H1 (cell line): Measurements from ENCODE around the gene KRTAP19-5. TPM values are rescaled to one million over a fixed set of nuclear protein-coding genes. Genes with fewer than 3 reads are reported as not detected.

Experiments used
- CTCF ChIA-PET: fragments of 300-600 bp; sonication (Branson Sonifier 250); formaldehyde crosslinking; loops from one replicate; lab custom pipeline; 2021; ENCODE audit not compliant: partially characterized antibody; lab: Charles Lee
- POLR2A ChIA-PET: fragments of 300-600 bp; sonication (Branson Sonifier 250); formaldehyde crosslinking; loops from one replicate; lab custom pipeline; 2021; ENCODE audit warnings: inconsistent platforms; ENCODE audit not compliant: partially characterized antibody; lab: Charles Lee
- DNase-seq, 2 experiments: peaks; one replicate each; pipeline versions ENCODE4 v3.0.0 to v3.0.0-alpha.2; 2010 to 2022; ENCODE audit warnings: low spot score in 2 of 2, low read depth in 1 of 2, mixed read lengths in 1 of 2
- FAIRE-seq: peaks from 2 replicates; lab custom pipeline; 2011; peaks lifted over from hg19 to GRCh38; lab: Jason Lieb, UNC
- H2AFZ ChIP-seq: 2 replicates; pipeline ENCODE4 v1.8.1; 2012; ENCODE audit warnings: low read length, inconsistent platforms
- H2AK5ac ChIP-seq: 2 replicates; pipeline ENCODE4 v1.6.1; 2013; ENCODE audit warnings: low read depth, low read length
- H2BK120ac ChIP-seq: replicated peaks from 2 replicates; pipeline ENCODE3; 2013; ENCODE audit warnings: low read depth, low read length, inconsistent platforms
- H2BK12ac ChIP-seq: 2 replicates; pipeline ENCODE4 v1.6.1; 2013; ENCODE audit warnings: low read depth, low read length
- H2BK15ac ChIP-seq: 2 replicates; pipeline ENCODE4 v1.6.1; 2013; ENCODE audit warnings: low read length
- H2BK20ac ChIP-seq: 2 replicates; pipeline ENCODE4 v1.6.1; 2013; ENCODE audit warnings: low read length
- H2BK5ac ChIP-seq: 2 replicates; pipeline ENCODE4 v1.6.1; 2013; ENCODE audit warnings: low read depth, low read length
- H3K14ac ChIP-seq: 2 replicates; pipeline ENCODE4 v1.6.1; 2013; ENCODE audit warnings: inconsistent platforms; ENCODE audit not compliant: insufficient read length
- H3K18ac ChIP-seq: 2 replicates; pipeline ENCODE4 v1.6.1; 2013; ENCODE audit warnings: low read length; ENCODE audit errors: extremely low read depth
- H3K23ac ChIP-seq: 2 replicates; pipeline ENCODE4 v1.6.1; 2013; ENCODE audit warnings: inconsistent platforms; ENCODE audit not compliant: insufficient read length
- H3K23me2 ChIP-seq: 2 replicates; pipeline ENCODE4 v1.6.1; 2013; ENCODE audit warnings: low read depth, low read length
- H3K27ac ChIP-seq: 2 replicates; pipeline ENCODE4 v1.6.1; 2011; ENCODE audit warnings: low read depth, low read length, inconsistent platforms
- H3K27me3 ChIP-seq, 4 experiments: replicated peaks in 1 of 4; 1 replicate in 1 of 4; 2 replicates in 3 of 4; pipeline versions ENCODE4 v1.6.1 to v1.8.1; 2011 to 2013; ENCODE audit warnings: low read length in 3 of 4, mild to moderate bottlenecking in 3 of 4, inconsistent platforms in 2 of 4, mixed read lengths in 2 of 4, moderate library complexity in 1 of 4; ENCODE audit not compliant: control insufficient read depth in 3 of 4, insufficient read depth in 3 of 4; ENCODE audit errors: extremely low read depth in 1 of 4
- H3K36me3 ChIP-seq, 4 experiments: 2 replicates each; pipeline versions ENCODE4 v1.6.1 to v1.8.1; 2011 to 2013; ENCODE audit warnings: mild to moderate bottlenecking in 4 of 4, low read length in 3 of 4, moderate library complexity in 2 of 4, control low read depth in 1 of 4, inconsistent platforms in 1 of 4; ENCODE audit not compliant: insufficient read depth in 4 of 4, control insufficient read depth in 2 of 4
- H3K4ac ChIP-seq: replicated peaks from 2 replicates; pipeline ENCODE3; 2013; ENCODE audit warnings: low read length, low read depth, mixed read lengths, inconsistent platforms; ENCODE audit not compliant: insufficient read length
- H3K4me1 ChIP-seq, 4 experiments: replicated peaks in 1 of 4; 1 replicate in 1 of 4; 2 replicates in 3 of 4; pipeline versions ENCODE4 v1.6.1 to v1.8.1; 2011 to 2013; ENCODE audit warnings: low read length in 3 of 4, inconsistent platforms in 2 of 4, mixed read lengths in 1 of 4; ENCODE audit not compliant: insufficient read depth in 4 of 4, control insufficient read depth in 3 of 4
- H3K4me2 ChIP-seq, 2 experiments: 2 replicates each; pipeline versions ENCODE4 v1.6.1 to v1.8.1; 2011 to 2013; ENCODE audit warnings: low read depth in 2 of 2, low read length in 2 of 2, control low read depth in 1 of 2, inconsistent platforms in 1 of 2, mild to moderate bottlenecking in 1 of 2; ENCODE audit not compliant: insufficient read depth in 1 of 2
- H3K4me3 ChIP-seq, 4 experiments: fragments of 200-600, 300-600 bp in 1 of 4; sonication (generic), shearing (Covaris generic), sonication (Bioruptor Twin) in 1 of 4; 2 replicates each; pipeline versions ENCODE4 v1.5.1 to v1.8.1; 2011 to 2016; ENCODE audit warnings: low read length in 4 of 4, low read depth in 3 of 4, control low read depth in 2 of 4, inconsistent platforms in 2 of 4, mild to moderate bottlenecking in 2 of 4, mixed read lengths in 1 of 4, moderate library complexity in 1 of 4; ENCODE audit not compliant: insufficient read depth in 2 of 4; ENCODE audit errors: extremely low read depth in 1 of 4
- H3K56ac ChIP-seq: replicated peaks from 2 replicates; pipeline ENCODE3; 2013; ENCODE audit warnings: low read depth, mild to moderate bottlenecking, mixed read lengths, low read length, inconsistent platforms; ENCODE audit not compliant: insufficient read length
- H3K79me1 ChIP-seq: 2 replicates; pipeline ENCODE4 v1.6.1; 2013; ENCODE audit warnings: low read depth, low read length, control low read depth
- H3K79me2 ChIP-seq, 2 experiments: 2 replicates each; pipeline versions ENCODE4 v1.6.1 to v1.8.1; 2012 to 2013; ENCODE audit warnings: low read length in 2 of 2, mild to moderate bottlenecking in 2 of 2, inconsistent platforms in 1 of 2; ENCODE audit not compliant: insufficient read depth in 2 of 2, control insufficient read depth in 1 of 2
- H3K9ac ChIP-seq, 4 experiments: replicated peaks in 1 of 4; 1 replicate in 1 of 4; 2 replicates in 3 of 4; pipeline versions ENCODE4 v1.6.1 to v1.8.1; 2011 to 2013; ENCODE audit warnings: low read depth in 3 of 4, low read length in 3 of 4, control low read depth in 2 of 4, mild to moderate bottlenecking in 2 of 4, moderate library complexity in 2 of 4, inconsistent platforms in 1 of 4; ENCODE audit errors: extremely low read depth in 1 of 4
- H3K9me3 ChIP-seq, 2 experiments: 2 replicates each; pipeline versions ENCODE4 v1.6.1 to v1.8.1; 2012 to 2013; ENCODE audit warnings: mild to moderate bottlenecking in 2 of 2, moderate library complexity in 2 of 2, control low read depth in 1 of 2, inconsistent platforms in 1 of 2, low read depth in 1 of 2, low read length in 1 of 2, mixed read lengths in 1 of 2; ENCODE audit not compliant: insufficient read depth in 2 of 2
- H4K20me1 ChIP-seq, 2 experiments: replicated peaks in 1 of 2; 2 replicates each; pipeline versions ENCODE3 to v1.8.1; 2011 to 2013; ENCODE audit warnings: inconsistent platforms in 2 of 2, low read length in 2 of 2, mild to moderate bottlenecking in 1 of 2; ENCODE audit not compliant: insufficient read depth in 2 of 2, control insufficient read depth in 1 of 2
- H4K5ac ChIP-seq: 2 replicates; pipeline ENCODE4 v1.6.1; 2013; ENCODE audit warnings: low read length, low read depth, mixed read lengths, inconsistent platforms; ENCODE audit not compliant: insufficient read length
- H4K8ac ChIP-seq: 2 replicates; pipeline ENCODE4 v1.8.0; 2013; ENCODE audit warnings: mild to moderate bottlenecking, moderate library complexity, low read length, inconsistent platforms; ENCODE audit not compliant: insufficient read depth; ENCODE audit errors: extremely low read depth
- H4K91ac ChIP-seq: replicated peaks from 2 replicates; pipeline ENCODE3; 2013; ENCODE audit warnings: low read length, mixed read lengths, inconsistent platforms; ENCODE audit not compliant: insufficient read length
- CHD1 ChIP-seq: IDR thresholded peaks from 2 replicates; pipeline ENCODE4 v1.6.1; 2012; ENCODE audit warnings: low read depth, low read length, improper control_type of control experiment
- KDM4A ChIP-seq: IDR thresholded peaks from one replicate; pipeline ENCODE4 v1.7.1; 2012; ENCODE audit warnings: low read depth, mild to moderate bottlenecking, moderate library complexity, low read length, inconsistent platforms; ENCODE audit not compliant: severe bottlenecking
- RNF2 ChIP-seq: fragments of 200-900, 300-1000 bp; sonication (generic); IDR thresholded peaks from 2 replicates; pipeline ENCODE4 v1.7.1; 2016; ENCODE audit warnings: borderline replicate concordance, low read depth, mild to moderate bottlenecking, antibody characterized with exemption, low read length; ENCODE audit not compliant: poor library complexity, severe bottlenecking; ENCODE audit errors: missing control alignments
- WGBS, 2 experiments: shearing (Covaris generic) in 1 of 2; methylation state at CpG; one replicate each; pipeline versions ENCODE4 v1.1.6 to v1.1.7; 2013 to 2015; ENCODE audit warnings: low lambda C conversion rate in 2 of 2, mixed read lengths in 2 of 2, inconsistent platforms in 1 of 2, low coverage in 1 of 2, missing lambda C conversion rate in 1 of 2; ENCODE audit not compliant: insufficient replicate concordance in 2 of 2, insufficient coverage in 1 of 2, insufficient read length in 1 of 2; ENCODE audit errors: extremely low coverage in 1 of 2, missing lambda C conversion rate in 1 of 2; 5-methylcytosine and 5-hydroxymethylcytosine counted together
- polyA plus RNA-seq, 7 experiments: library from polyadenylated mRNA; depleted of rRNA in 3 of 7; stranded (reverse) in 5 of 7; unstranded in 2 of 7; fragments of >200 nt in 5 of 7; fragments of 200-250 nt in 2 of 7; gene quantifications; 1 replicate in 5 of 7; 2 replicates in 1 of 7; 4 replicates in 1 of 7; pipeline versions ENCODE4 v1.2.1 to v1.2.3, GENCODE V29; 2011 to 2013; ENCODE audit warnings: missing spikeins in 2 of 7, mixed read lengths in 2 of 7
- total RNA-seq: library from RNA; stranded (reverse); fragmentation: NEBNext Ultra II Directional; extraction: Animal tissue kit (Norgen Biotek cat#: 25700); gene quantifications from 2 replicates; pipeline ENCODE4 v1.2.1, GENCODE V29; 2021

Gene KRTAP19-5
- total and polyA plus RNA-seq, 2 of the 8 experiments (the other 6 are each of a cell fraction or from before 2014, with no cell fraction given): not detected

DNA sequence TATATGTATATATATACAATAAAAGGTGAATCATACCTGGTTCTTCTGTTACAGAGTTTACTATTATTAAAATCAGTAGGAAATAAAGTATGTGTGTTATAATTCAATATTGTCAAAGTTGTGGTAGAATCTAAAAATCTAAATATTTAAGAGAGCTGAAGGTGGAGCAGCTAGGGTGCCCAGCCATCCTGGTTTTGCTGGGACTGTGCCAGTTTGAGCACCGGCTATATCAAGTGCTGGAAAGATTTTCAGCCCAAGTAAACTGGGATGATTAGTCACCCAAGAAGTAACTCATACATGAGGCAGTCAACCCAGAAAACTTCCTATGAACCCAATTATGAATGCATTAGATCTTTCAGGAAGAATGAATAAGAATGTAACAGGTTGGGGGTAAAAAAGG is 16.9 kb upstream of the KRTAP19-5 start:
- Histone ChIP-seq H2BK12ac (no peak overlapping the region), H3K79me2 (no peaks in the 10 kb centered on the region), H4K5ac (no peak overlapping the region), H2AFZ (no peak overlapping the region), H3K56ac (no peak overlapping the region), H3K4me3 (no peak overlapping the region), H3K79me1 (no peaks in the 10 kb centered on the region), H2BK15ac (no peak overlapping the region), H4K8ac (no peak overlapping the region), H3K27ac (no peak overlapping the region), H2BK5ac (no peak overlapping the region), H4K91ac (no peak overlapping the region), H3K9ac (no peak overlapping the region), H4K20me1 (no peaks in the 10 kb centered on the region), H3K18ac (no peak overlapping the region), H2BK20ac (no peak overlapping the region), H3K23me2 (no peaks in the 10 kb centered on the region), H3K4ac (no peak overlapping the region), H3K4me1 (no peaks in the 10 kb centered on the region), H3K36me3 (peaks cover 0 to 3% (median 0%) of the 10 kb centered on the region in 4 experiments; a peak in 1 of 8 replicates), H3K27me3 (no peaks in the 10 kb centered on the region), H3K4me2 (no peak overlapping the region), H3K23ac (no peak overlapping the region), H2AK5ac (no peak overlapping the region), H3K14ac (no peak overlapping the region), H2BK120ac (no peak overlapping the region), H3K9me3 (peaks cover 0 to 4% of the 10 kb centered on the region in 2 experiments; a peak in 1 of 4 replicates)
- 100% methylated on average over 1 of the region's 1 CpG; no CpG with 5 or more reads in 1 of the 2 experiments for WGBS, 2 experiments
- DNase-seq (no peak), FAIRE-seq (no peak)
- CTCF ChIA-PET: no interaction called here
- POLR2A ChIA-PET: no interaction called here
- no peak for TF ChIP-seq KDM4A
- TF ChIP-seq RNF2: no peak
- no peak for TF ChIP-seq CHD1
